Neural progenitor cell (in vitro differentiated cells): ENCODE data around the gene TMEM117.
"Not testable (repeated sequence)": the region's sequence is repeated elsewhere in the genome, so short reads cannot be mapped to it uniquely, and the experiment has no call there.

Experiments used
- EZH2 ChIP-seq: fragments of 200-600 bp; sonication (generic); IDR thresholded peaks from 2 replicates; pipeline ENCODE4 v1.6.1; 2017; ENCODE audit warnings: antibody characterized with exemption, mild to moderate bottlenecking, moderate library complexity
- EZH2phosphoT487 ChIP-seq: fragments of 200-600 bp; sonication (generic); IDR thresholded peaks from 2 replicates; pipeline ENCODE4 v1.6.1; 2017; ENCODE audit warnings: antibody characterized with exemption
- TF ChIP-seq, protein P1 (sequence below): fragments of 200-600 bp; sonication (generic); IDR thresholded peaks from 2 replicates; pipeline ENCODE4 v1.5.1; 2017; ENCODE audit warnings: antibody characterized with exemption, mild to moderate bottlenecking

DNA sequence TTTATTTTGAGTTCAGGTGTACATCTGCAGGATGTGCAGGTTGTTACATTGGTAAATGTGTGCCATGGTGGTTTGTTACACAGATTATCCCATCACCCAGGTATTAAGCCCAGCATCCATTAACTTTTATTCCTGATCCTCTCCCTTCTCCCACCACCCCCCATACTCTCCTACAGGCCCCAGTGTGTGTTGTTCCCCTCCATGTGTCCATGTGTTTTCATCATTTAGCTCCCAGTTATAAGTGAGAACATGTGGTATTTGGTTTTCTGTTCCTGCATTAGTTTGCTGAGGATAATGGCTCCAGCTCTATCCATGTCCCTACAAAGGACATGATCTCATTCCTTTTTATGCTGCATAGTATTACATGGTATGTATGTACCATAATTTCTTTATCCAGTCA, 33.9 kb downstream of the TMEM117 start:
- not testable (repeated sequence) for TF ChIP-seq EZH2phosphoT487, EZH2
- TF ChIP-seq, protein P1, sequence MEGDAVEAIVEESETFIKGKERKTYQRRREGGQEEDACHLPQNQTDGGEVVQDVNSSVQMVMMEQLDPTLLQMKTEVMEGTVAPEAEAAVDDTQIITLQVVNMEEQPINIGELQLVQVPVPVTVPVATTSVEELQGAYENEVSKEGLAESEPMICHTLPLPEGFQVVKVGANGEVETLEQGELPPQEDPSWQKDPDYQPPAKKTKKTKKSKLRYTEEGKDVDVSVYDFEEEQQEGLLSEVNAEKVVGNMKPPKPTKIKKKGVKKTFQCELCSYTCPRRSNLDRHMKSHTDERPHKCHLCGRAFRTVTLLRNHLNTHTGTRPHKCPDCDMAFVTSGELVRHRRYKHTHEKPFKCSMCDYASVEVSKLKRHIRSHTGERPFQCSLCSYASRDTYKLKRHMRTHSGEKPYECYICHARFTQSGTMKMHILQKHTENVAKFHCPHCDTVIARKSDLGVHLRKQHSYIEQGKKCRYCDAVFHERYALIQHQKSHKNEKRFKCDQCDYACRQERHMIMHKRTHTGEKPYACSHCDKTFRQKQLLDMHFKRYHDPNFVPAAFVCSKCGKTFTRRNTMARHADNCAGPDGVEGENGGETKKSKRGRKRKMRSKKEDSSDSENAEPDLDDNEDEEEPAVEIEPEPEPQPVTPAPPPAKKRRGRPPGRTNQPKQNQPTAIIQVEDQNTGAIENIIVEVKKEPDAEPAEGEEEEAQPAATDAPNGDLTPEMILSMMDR, result not testable (repeated sequence)
